ENCODE data around the gene STON2. TPM values are rescaled to one million over a fixed set of nuclear protein-coding genes. Genes with fewer than 3 reads are reported as not detected.

STON2 gene
- total and polyA plus RNA-seq, 12 donors, result 0.33 to 14.5 (median 5.7) TPM

DNA sequence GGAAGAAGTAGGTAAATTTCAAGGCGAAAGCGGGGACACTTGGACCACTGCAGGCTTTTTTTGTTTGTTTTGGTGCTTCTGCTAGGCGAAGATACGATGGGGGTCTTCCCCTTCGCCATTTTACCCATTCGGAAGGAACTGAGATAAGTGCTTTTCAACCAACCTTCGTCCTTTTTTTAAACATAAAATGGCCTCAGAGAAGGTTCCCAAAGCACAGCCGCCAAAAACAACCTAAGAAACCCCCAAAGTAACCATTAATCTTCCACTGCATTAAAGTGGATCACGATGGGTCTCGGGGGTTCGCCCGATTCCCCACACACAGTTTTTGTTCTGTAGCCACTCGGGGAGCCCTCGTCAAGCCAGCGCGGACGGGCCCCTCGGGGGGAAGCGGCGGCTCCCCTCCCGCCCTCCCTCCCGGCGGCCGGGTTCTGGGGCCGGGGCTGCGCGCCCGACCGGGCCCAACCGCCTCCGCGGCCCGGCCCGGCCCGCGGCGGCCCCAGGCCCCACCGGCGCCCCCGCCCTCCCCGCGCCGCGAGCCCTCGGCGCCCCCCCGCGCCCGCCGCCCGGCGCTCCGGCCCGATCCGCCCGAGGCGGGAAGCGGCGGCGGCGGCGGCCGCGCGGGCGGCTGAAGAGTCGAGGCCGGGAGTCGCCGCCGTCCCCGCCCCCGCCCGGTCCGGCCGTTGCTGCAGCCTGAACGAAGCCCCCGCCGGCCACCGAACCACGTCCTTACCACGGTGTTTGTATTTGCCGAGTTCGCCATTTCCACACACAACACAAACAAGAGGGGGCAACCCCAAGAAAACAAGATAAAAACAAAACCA lies 180.2 kb downstream of the STON2 start:
- H3K4me1 ChIP-seq, result peaks cover 0 to 41% (median 27%) of the 10 kb centered on the region in 9 donors
- peaks cover 0 to 16% (median 4%) of the 10 kb centered on the region in 9 donors for H3K36me3 ChIP-seq
- peak overlapping the region; percentile 70 to 89 (median 84) for H3K4me3 ChIP-seq
- TF ChIP-seq, protein P1, sequence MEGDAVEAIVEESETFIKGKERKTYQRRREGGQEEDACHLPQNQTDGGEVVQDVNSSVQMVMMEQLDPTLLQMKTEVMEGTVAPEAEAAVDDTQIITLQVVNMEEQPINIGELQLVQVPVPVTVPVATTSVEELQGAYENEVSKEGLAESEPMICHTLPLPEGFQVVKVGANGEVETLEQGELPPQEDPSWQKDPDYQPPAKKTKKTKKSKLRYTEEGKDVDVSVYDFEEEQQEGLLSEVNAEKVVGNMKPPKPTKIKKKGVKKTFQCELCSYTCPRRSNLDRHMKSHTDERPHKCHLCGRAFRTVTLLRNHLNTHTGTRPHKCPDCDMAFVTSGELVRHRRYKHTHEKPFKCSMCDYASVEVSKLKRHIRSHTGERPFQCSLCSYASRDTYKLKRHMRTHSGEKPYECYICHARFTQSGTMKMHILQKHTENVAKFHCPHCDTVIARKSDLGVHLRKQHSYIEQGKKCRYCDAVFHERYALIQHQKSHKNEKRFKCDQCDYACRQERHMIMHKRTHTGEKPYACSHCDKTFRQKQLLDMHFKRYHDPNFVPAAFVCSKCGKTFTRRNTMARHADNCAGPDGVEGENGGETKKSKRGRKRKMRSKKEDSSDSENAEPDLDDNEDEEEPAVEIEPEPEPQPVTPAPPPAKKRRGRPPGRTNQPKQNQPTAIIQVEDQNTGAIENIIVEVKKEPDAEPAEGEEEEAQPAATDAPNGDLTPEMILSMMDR (IDR thresholded peaks at IDR 0.05), result no peak
- 0 to 1% methylated on average over 35 to 84 of the region's 84 CpGs for WGBS, 2 donors
- no peaks in the 10 kb centered on the region for H3K9me3 ChIP-seq
- H3K27ac ChIP-seq, result peak overlapping the region; percentile 94 to 100 (median 98)
- ATAC-seq, result peak in 1 of 8 donors; percentile 5
- H3K27me3 ChIP-seq, result no peaks in the 10 kb centered on the region
- intact Hi-C loops (cut with DNase I), result loop anchor here in 4 of 10 donors (1.0 to 10.0 kb wide), 3 partner anchors 48 to 225 kb away; no protein-coding TSS in a partner anchor
- peak; percentile 32 to 53 for DNase-seq

DNA sequence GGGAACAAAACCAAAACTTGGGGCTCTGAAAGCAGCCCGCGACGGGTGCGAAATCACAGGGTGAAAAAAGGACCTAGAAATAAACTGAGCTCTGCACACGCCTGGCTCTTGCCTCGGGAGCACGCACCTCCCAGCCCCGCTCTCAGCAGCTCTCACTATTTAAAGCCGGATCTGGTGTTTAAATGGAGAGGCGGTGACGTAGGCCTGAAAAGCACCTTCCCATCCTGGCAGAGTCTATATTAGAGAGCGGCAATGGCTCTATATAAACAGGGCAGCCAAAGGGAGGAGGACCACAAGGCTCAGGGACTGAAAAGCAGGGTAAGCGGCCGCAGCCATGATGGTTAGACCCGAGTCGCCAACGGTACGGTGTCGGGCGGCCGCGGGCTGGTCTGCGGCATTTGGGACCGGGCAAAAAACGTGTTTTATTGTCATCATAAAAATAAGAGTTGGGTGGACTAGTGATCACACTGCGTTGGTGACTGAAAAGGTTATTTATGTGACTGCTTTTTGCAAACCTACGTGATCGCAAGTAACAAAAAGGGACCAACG lies 180.8 kb downstream of the STON2 start:
- peak; percentile 84 to 96 for DNase-seq
- 0 to 1% methylated on average over 29 of the region's 29 CpGs for WGBS, 2 donors

DNA sequence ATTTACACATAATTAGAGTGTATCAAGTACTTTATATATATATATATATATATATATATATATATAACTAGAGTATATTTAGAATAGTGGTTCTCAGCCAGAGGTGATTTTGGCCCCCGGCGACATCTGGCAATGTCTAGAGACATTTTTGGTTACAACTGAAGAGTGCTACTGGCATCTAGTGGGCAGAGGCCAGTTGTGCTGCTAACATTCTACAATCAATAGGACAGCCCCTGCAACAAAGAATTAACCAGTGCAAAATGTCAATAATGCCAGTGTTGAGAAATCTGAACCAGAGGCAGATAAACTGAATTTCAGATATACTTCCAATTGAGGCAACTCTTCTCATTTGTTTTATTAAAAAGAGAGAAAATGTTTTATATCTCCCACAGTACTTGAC lies 188.3 kb downstream of the STON2 start:
- DNase-seq, result peak; percentile 27 to 29
- WGBS, 2 donors, result 20 to 22% methylated on average over 2 of the region's 2 CpGs
- intact Hi-C loops (cut with DNase I), result loop anchor here in 5 of 10 donors (5.0 to 10.0 kb wide), 3 partner anchors 215 to 220 kb away; no protein-coding TSS in a partner anchor

More for the DNA sequence above, 180.8 kb downstream of the STON2 start:
- peak overlapping the region; percentile 70 to 89 (median 84) for H3K4me3 ChIP-seq
- H3K4me1 ChIP-seq, result peaks cover 0 to 41% (median 27%) of the 10 kb centered on the region in 9 donors
- TF ChIP-seq, protein P1 (IDR thresholded peaks at IDR 0.05), result no peak
- intact Hi-C loops (cut with DNase I), result loop anchor here in 4 of 10 donors (1.0 to 10.0 kb wide), 3 partner anchors 47 to 224 kb away; no protein-coding TSS in a partner anchor
- peak; percentile 73 to 88 (median 84) for ATAC-seq
- peaks cover 0 to 23% (median 4%) of the 10 kb centered on the region in 9 donors for H3K36me3 ChIP-seq
- H3K27me3 ChIP-seq, result no peaks in the 10 kb centered on the region
- H3K27ac ChIP-seq, result peak overlapping the region; percentile 94 to 100 (median 98)
- H3K9me3 ChIP-seq, result no peaks in the 10 kb centered on the region

More for the DNA sequence above, 188.3 kb downstream of the STON2 start:
- Histone ChIP-seq H3K4me3 (no peak overlapping the region), H3K9me3 (no peaks in the 10 kb centered on the region), H3K4me1 (peaks cover 0 to 32% (median 20%) of the 10 kb centered on the region in 9 donors), H3K27me3 (no peaks in the 10 kb centered on the region), H3K36me3 (peaks cover 0 to 94% (median 7%) of the 10 kb centered on the region in 9 donors), H3K27ac (peak overlapping the region in 1 of 10 donors; percentile 10)
- ATAC-seq, result peak; percentile 68 to 86 (median 80)
- TF ChIP-seq, protein P1 (IDR thresholded peaks at IDR 0.05), result peak in 8 of 9 donors; percentile 7 to 66 (median 53)

Other genes starting within 250 kb of the STON2 start
- 10 to 100 TPM; 14.8 to 28.3 (median 23.6) TPM for gene GTF2A1, start 179.4 kb downstream of the STON2 start, total RNA-seq
- 1 to 10 TPM; 4.3 to 4.4 TPM for gene GTF2A1, start 179.4 kb downstream of the STON2 start, polyA plus RNA-seq
- gene SEL1L, start 133.5 kb upstream of the STON2 start, total RNA-seq, result 10 to 100 TPM; 47.6 to 87.7 (median 58.3) TPM
- 10 to 100 TPM; 10.6 to 20.9 TPM for gene SEL1L, start 133.5 kb upstream of the STON2 start, polyA plus RNA-seq